Measurements from ENCODE around the gene KMT5B.

- TF ChIP-seq, protein P1, sequence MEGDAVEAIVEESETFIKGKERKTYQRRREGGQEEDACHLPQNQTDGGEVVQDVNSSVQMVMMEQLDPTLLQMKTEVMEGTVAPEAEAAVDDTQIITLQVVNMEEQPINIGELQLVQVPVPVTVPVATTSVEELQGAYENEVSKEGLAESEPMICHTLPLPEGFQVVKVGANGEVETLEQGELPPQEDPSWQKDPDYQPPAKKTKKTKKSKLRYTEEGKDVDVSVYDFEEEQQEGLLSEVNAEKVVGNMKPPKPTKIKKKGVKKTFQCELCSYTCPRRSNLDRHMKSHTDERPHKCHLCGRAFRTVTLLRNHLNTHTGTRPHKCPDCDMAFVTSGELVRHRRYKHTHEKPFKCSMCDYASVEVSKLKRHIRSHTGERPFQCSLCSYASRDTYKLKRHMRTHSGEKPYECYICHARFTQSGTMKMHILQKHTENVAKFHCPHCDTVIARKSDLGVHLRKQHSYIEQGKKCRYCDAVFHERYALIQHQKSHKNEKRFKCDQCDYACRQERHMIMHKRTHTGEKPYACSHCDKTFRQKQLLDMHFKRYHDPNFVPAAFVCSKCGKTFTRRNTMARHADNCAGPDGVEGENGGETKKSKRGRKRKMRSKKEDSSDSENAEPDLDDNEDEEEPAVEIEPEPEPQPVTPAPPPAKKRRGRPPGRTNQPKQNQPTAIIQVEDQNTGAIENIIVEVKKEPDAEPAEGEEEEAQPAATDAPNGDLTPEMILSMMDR (IDR thresholded peaks at IDR 0.05) = no peak
- TF ChIP-seq POLR2AphosphoS5 (IDR thresholded peaks at IDR 0.05) = no peak
- no peak for TF ChIP-seq EP300 (IDR thresholded peaks at IDR 0.05)
- TF ChIP-seq POLR2A (IDR thresholded peaks at IDR 0.05) = no peak
These were observed 95.1 kb downstream of the KMT5B start for GRCh38 chr11:68117853-68118470.
